ENCODE results near the gene ZNF763. TPM values are rescaled to one million over a fixed set of nuclear protein-coding genes. Genes with fewer than 3 reads are reported as not detected.
A peak's percentile ranks its signal among the peaks of the same experiment; 100 is the strongest.
"Not testable (repeated sequence)": the region's sequence is repeated elsewhere in the genome, so short reads cannot be mapped to it uniquely, and the experiment has no call there.

The ZNF763 gene
- total RNA-seq (1 to 10 TPM; 1.7 to 7.1 (median 4.8) TPM), polyA plus RNA-seq (10 to 100 TPM in 1 of 2 donors, under 1 TPM in 1; 0.87 to 11.0 TPM)
- long read RNA-seq, donor 1, transcript ZNF763-202 (4 exons, 1,518 nt) = major isoform, 7 of 8 reads
- long read RNA-seq, donor 1, partial matches to known transcripts = 0 of 8 reads
- long read RNA-seq, donor 1, other reads (novel, unspliced or antisense) = 1 of 8 reads
- long read RNA-seq, donor 2 = 0 reads
- long read RNA-seq, donor 3 = 0 reads

GRCh38 chr19:11964858-11965645 lies at the start of gene ZNF763:
ZNF763 (plus strand) TSS chr19:11965040; CDS start chr19:11965209, 169 bp downstream.
- H3K36me3 ChIP-seq = peaks cover 0 to 5% (median 0%) of the 10 kb centered on the region in 9 donors
- ATAC-seq (peak; percentile 96 to 99 (median 99)), DNase-seq (peak; percentile 92 to 95)
- TF ChIP-seq CTCF (IDR thresholded peaks at IDR 0.05) = no peak
- peak within 1 kb of the TSS; percentile 88 to 98 (median 95) for H3K27ac ChIP-seq
- H3K27me3 ChIP-seq = no peaks in the 10 kb centered on the region
- H3K4me1 ChIP-seq = peaks cover 5 to 25% (median 17%) of the 10 kb centered on the region in 9 donors
- H3K9me3 ChIP-seq = no peaks in the 10 kb centered on the region
- peak within 1 kb of the TSS; percentile 55 to 94 (median 87) for H3K4me3 ChIP-seq
- WGBS, 2 donors = 0% methylated on average over 47 of the region's 47 CpGs
- intact Hi-C loops (cut with DNase I) = loop anchor here in 8 of 10 donors (1.0 to 10.0 kb wide), 11 partner anchors 22 to 177 kb away; partner anchors contain the start of genes ZNF20 (in 3 of the 8), ZNF491 (in 1 of the 8), ZNF700 (in 1 of the 8) and ZNF878 (in 1 of the 8)

GRCh38 chr19:11921852-11922495 lies 42.9 kb upstream of the ZNF763 start:
- Histone ChIP-seq H3K4me3 (no peak overlapping the region), H3K4me1 (peaks cover 0 to 30% (median 16%) of the 10 kb centered on the region in 9 donors), H3K36me3 (no peaks in the 10 kb centered on the region), H3K27ac (no peak overlapping the region), H3K27me3 (no peaks in the 10 kb centered on the region), H3K9me3 (no peaks in the 10 kb centered on the region)
- TF ChIP-seq CTCF (IDR thresholded peaks at IDR 0.05) = no peak
- intact Hi-C loops (cut with DNase I) = loop anchor here in 6 of 10 donors (2.0 to 5.0 kb wide), 5 partner anchors 35 to 220 kb away; partner anchors contain the start of genes ZNF20 (in 4 of the 6), ZNF69 (in 1 of the 6) and ZNF763 (in 1 of the 6)
- no peak for DNase-seq
- no peak for ATAC-seq
- 34 to 39% methylated on average over 6 of the region's 6 CpGs for WGBS, 2 donors

- Histone ChIP-seq H3K9me3 (no peaks in the 10 kb centered on the region), H3K27ac (peak within 1 kb of the TSS; percentile 84 to 98 (median 93)), H3K4me1 (peaks cover 0 to 33% (median 19%) of the 10 kb centered on the region in 9 donors), H3K27me3 (no peaks in the 10 kb centered on the region), H3K36me3 (peaks cover 0 to 7% (median 0%) of the 10 kb centered on the region in 9 donors), H3K4me3 (peak within 1 kb of the TSS; percentile 68 to 99 (median 91))
- 0% methylated on average over 50 to 53 of the region's 53 CpGs for WGBS, 2 donors
- no peak for TF ChIP-seq CTCF (IDR thresholded peaks at IDR 0.05)
- ATAC-seq (peak; percentile 97 to 99 (median 98)), DNase-seq (peak; percentile 91 to 97)
- intact Hi-C loops (cut with DNase I) = loop anchor here in 8 of 10 donors (1.0 to 5.0 kb wide), 7 partner anchors 38 to 217 kb away; partner anchors contain the start of genes ZNF20 (in 4 of the 8), ZNF69 (in 1 of the 8) and ZNF763 (in 1 of the 8)
Measured at GRCh38 chr19:11924886-11925650, 39.8 kb upstream of the ZNF763 start, which contains the start of gene ZNF700. ZNF700 (plus strand) TSS chr19:11925107; CDS start chr19:11925211, 104 bp downstream.

GRCh38 chr19:11925651-11926187 lies 39.1 kb upstream of the ZNF763 start:
- not testable (repeated sequence) for DNase-seq

More at GRCh38 chr19:11925651-11926187, 39.1 kb upstream of the ZNF763 start:
- H3K27me3 ChIP-seq, ATAC-seq, H3K9me3 ChIP-seq, H3K36me3 ChIP-seq: not testable (repeated sequence)
- peak overlapping the region; percentile 84 to 98 (median 93) for H3K27ac ChIP-seq
- peak overlapping the region; percentile 68 to 99 (median 91) for H3K4me3 ChIP-seq
- intact Hi-C loops (cut with DNase I) = loop anchor here in 3 of 10 donors (2.0 to 5.0 kb wide), 3 partner anchors 39 to 62 kb away; partner anchors contain the start of gene ZNF763 (in 1 of the 3)
- WGBS, 2 donors = 11 to 15% methylated on average over 10 of the region's 10 CpGs
- peaks cover 0 to 33% (median 19%) of the 10 kb centered on the region in 9 donors for H3K4me1 ChIP-seq

All from heart right ventricle (tissue), 16 donors.